ENCODE data around the gene PPP1R9B. TPM values are rescaled to one million over a fixed set of nuclear protein-coding genes. Genes with fewer than 3 reads are reported as not detected.

Gene PPP1R9B
- total RNA-seq, 4 donors from 2014 or later: 28.4 to 54.9 (median 36.9) TPM

- DNase-seq (ENCODE audit: low spot score in 2 of 2): no peak
- H3K4me3 ChIP-seq: no peak overlapping the region
- peaks cover 0 to 39% (median 19%) of the 10 kb centered on the region in 4 donors for H3K4me1 ChIP-seq
- 59 to 62% methylated on average over 12 to 13 of the region's 13 CpGs for WGBS, 2 donors
- no peak overlapping the region for H3K27ac ChIP-seq
- H3K27me3 ChIP-seq: no peaks in the 10 kb centered on the region
- H3K9me3 ChIP-seq: no peaks in the 10 kb centered on the region
- no peak for TF ChIP-seq EP300 (IDR thresholded peaks at IDR 0.05)
- no peak for TF ChIP-seq POLR2A (IDR thresholded peaks at IDR 0.05)
- TF ChIP-seq, protein P1, sequence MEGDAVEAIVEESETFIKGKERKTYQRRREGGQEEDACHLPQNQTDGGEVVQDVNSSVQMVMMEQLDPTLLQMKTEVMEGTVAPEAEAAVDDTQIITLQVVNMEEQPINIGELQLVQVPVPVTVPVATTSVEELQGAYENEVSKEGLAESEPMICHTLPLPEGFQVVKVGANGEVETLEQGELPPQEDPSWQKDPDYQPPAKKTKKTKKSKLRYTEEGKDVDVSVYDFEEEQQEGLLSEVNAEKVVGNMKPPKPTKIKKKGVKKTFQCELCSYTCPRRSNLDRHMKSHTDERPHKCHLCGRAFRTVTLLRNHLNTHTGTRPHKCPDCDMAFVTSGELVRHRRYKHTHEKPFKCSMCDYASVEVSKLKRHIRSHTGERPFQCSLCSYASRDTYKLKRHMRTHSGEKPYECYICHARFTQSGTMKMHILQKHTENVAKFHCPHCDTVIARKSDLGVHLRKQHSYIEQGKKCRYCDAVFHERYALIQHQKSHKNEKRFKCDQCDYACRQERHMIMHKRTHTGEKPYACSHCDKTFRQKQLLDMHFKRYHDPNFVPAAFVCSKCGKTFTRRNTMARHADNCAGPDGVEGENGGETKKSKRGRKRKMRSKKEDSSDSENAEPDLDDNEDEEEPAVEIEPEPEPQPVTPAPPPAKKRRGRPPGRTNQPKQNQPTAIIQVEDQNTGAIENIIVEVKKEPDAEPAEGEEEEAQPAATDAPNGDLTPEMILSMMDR (IDR thresholded peaks at IDR 0.05): no peak
- H3K36me3 ChIP-seq: peaks cover 0 to 74% (median 0%) of the 10 kb centered on the region in 3 donors
These were observed 43.9 kb downstream of the PPP1R9B start for GRCh38 chr17:50106393-50107131.

GRCh38 chr17:50105811-50106210, 44.7 kb downstream of the PPP1R9B start:
- 79 to 83% methylated on average over 21 of the region's 21 CpGs for WGBS, 2 donors
- no peaks in the 10 kb centered on the region for H3K9me3 ChIP-seq
- H3K27ac ChIP-seq: no peak overlapping the region
- DNase-seq (ENCODE audit: low spot score in 2 of 2): no peak
- no peaks in the 10 kb centered on the region for H3K27me3 ChIP-seq
- H3K36me3 ChIP-seq: peaks cover 0 to 69% (median 0%) of the 10 kb centered on the region in 3 donors
- no peak overlapping the region for H3K4me3 ChIP-seq
- peaks cover 0 to 40% (median 24%) of the 10 kb centered on the region in 4 donors for H3K4me1 ChIP-seq
- TF ChIP-seq, protein P1 (IDR thresholded peaks at IDR 0.05): no peak
- TF ChIP-seq POLR2A (IDR thresholded peaks at IDR 0.05) (no peak), EP300 (IDR thresholded peaks at IDR 0.05) (no peak)

- Histone ChIP-seq H3K4me1 (peaks cover 0 to 58% (median 37%) of the 10 kb centered on the region in 4 donors), H3K4me3 (no peak overlapping the region), H3K27me3 (no peaks in the 10 kb centered on the region), H3K27ac (peak overlapping the region in 2 of 4 donors; percentile 94 to 96), H3K36me3 (peaks cover 0 to 64% (median 0%) of the 10 kb centered on the region in 3 donors), H3K9me3 (no peaks in the 10 kb centered on the region)
- DNase-seq (ENCODE audit: low spot score in 2 of 2): no peak
- TF ChIP-seq EP300 (IDR thresholded peaks at IDR 0.05) (no peak), POLR2A (IDR thresholded peaks at IDR 0.05) (no peak)
- TF ChIP-seq, protein P1 (IDR thresholded peaks at IDR 0.05): no peak
- WGBS, 2 donors: 90 to 100% methylated on average over 3 to 5 of the region's 5 CpGs
These were observed 46.5 kb downstream of the PPP1R9B start for GRCh38 chr17:50103941-50104340.

DNA sequence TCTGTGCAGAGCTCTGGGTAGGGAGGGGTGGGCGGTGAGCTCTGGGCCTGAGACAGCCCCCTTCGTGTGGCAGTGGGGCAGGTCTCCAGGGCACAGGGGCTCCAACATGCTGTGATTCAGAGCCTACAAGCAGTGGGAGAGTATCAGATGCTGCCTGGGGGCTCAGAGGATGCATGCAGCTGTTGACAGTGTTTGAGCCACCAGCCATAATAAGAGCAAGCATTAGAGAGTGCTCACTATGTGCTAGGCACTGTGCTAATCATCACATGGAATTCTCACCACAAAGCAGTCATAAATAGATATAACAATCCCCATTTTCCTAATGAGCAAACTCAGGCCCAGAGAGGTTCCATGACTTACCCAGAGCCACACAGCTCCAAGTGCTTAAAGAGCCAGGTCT, 47.2 kb downstream of the PPP1R9B start:
- H3K27ac ChIP-seq: peak overlapping the region; percentile 77 to 96 (median 91)
- WGBS, 2 donors: 52 to 67% methylated on average over 2 of the region's 2 CpGs
- no peak overlapping the region for H3K4me3 ChIP-seq
- no peak for TF ChIP-seq POLR2A (IDR thresholded peaks at IDR 0.05)
- no peak for TF ChIP-seq EP300 (IDR thresholded peaks at IDR 0.05)
- TF ChIP-seq, protein P1 (IDR thresholded peaks at IDR 0.05): no peak
- H3K4me1 ChIP-seq: peaks cover 0 to 65% (median 40%) of the 10 kb centered on the region in 4 donors
- peaks cover 0 to 64% (median 0%) of the 10 kb centered on the region in 3 donors for H3K36me3 ChIP-seq
- H3K27me3 ChIP-seq: no peaks in the 10 kb centered on the region
- DNase-seq (ENCODE audit: low spot score in 2 of 2): no peak
- H3K9me3 ChIP-seq: no peaks in the 10 kb centered on the region

Measured in tibial nerve (tissue), 4 donors.